Measurements from ENCODE around the gene WIPF2.

WIPF2 gene

DNA sequence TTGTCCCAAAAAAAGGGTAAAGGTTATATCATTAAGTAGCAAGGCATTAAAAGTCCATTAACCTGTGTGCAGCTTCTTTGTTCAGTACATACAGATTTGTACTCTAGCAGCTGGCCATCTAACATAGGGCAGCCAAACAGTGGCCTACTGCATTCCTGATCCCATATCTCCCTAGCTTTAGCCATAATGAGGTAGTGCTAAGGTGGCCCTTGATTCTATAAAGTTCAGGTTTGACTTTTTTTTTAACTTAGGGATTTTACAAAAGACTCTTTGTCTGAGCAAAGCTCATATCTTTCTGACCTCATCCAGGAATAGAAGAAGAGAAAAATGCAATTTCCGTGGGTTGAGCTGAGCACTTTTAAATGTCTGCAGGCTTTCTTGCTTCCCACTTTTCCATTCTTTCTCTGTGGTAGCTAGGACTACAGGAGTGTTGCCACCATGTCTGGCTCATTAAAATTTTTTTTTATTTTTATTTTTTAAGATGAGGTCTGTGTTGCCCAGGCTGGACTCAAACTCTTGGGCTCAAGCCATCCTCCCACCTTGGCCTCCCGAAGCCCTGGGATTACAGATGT lies 49.1 kb downstream of the WIPF2 start:
- TF ChIP-seq, protein P1, sequence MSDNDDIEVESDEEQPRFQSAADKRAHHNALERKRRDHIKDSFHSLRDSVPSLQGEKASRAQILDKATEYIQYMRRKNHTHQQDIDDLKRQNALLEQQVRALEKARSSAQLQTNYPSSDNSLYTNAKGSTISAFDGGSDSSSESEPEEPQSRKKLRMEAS (IDR thresholded peaks at IDR 0.05; ENCODE audit: low read depth, low read length), result no peak
- TF ChIP-seq, protein P2, sequence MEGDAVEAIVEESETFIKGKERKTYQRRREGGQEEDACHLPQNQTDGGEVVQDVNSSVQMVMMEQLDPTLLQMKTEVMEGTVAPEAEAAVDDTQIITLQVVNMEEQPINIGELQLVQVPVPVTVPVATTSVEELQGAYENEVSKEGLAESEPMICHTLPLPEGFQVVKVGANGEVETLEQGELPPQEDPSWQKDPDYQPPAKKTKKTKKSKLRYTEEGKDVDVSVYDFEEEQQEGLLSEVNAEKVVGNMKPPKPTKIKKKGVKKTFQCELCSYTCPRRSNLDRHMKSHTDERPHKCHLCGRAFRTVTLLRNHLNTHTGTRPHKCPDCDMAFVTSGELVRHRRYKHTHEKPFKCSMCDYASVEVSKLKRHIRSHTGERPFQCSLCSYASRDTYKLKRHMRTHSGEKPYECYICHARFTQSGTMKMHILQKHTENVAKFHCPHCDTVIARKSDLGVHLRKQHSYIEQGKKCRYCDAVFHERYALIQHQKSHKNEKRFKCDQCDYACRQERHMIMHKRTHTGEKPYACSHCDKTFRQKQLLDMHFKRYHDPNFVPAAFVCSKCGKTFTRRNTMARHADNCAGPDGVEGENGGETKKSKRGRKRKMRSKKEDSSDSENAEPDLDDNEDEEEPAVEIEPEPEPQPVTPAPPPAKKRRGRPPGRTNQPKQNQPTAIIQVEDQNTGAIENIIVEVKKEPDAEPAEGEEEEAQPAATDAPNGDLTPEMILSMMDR (IDR thresholded peaks at IDR 0.05; ENCODE audit: low read depth, low read length), result no peak
- TF ChIP-seq MYC (IDR thresholded peaks at IDR 0.05; ENCODE audit: low read depth, low read length), result no peak

DNA sequence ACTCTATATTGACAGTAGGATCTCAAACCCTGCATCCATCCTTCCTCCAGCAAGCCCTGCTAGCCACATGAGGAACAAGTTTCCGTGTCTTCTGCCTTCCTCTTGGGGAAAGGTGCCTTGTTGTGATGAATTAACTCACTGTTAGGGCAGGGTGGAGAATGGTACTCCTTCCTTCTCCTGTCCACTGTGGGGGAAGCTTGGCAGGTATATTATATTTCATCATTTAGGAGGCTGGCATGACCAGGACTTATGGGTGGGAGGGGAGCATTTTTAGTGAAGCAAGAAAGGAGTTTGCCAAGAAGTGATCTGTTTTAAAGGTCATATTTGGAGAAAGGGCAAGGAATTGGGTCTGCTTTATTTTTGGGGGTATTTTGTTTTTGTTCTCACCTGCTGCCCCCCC lies 59.3 kb downstream of the WIPF2 start:
- TF ChIP-seq, protein P1 (IDR thresholded peaks at IDR 0.05; ENCODE audit: low read depth, low read length), result no peak
- TF ChIP-seq POLR2A (IDR thresholded peaks at IDR 0.05; ENCODE audit: extremely low read depth, insufficient read length) (no peak), MYC (IDR thresholded peaks at IDR 0.05; ENCODE audit: low read depth, low read length) (no peak)
- TF ChIP-seq, protein P2 (IDR thresholded peaks at IDR 0.05; ENCODE audit: low read depth, low read length), result no peak
- no peak overlapping the region for H3K4me3 ChIP-seq (ENCODE audit: low read depth, low read length)
- no peak for DNase-seq (ENCODE audit: low read depth)

More for the DNA sequence above, 49.1 kb downstream of the WIPF2 start:
- H3K4me3 ChIP-seq (ENCODE audit: low read depth, low read length), result no peak overlapping the region
- DNase-seq (ENCODE audit: low read depth), result no peak

DNA sequence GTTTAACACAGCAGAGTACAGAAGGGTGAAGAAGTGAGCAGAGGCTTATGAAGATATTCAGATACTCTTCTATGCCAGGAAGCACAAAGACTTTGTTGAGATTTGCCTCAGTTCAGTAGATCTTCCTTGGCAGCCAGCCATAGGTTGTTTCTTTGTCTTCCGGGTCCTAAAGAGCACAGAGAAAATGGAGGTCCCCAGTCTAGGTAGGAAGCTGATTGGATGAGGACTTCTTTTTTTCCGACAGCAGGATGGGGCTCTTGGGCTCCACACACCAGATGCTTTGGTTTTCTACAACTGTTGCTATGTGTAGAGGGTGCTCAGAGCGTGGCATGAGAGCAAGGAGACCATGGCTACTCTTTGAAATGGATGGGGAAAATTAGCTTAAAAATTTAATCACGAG lies 60.3 kb downstream of the WIPF2 start:
- TF ChIP-seq, protein P1 (IDR thresholded peaks at IDR 0.05; ENCODE audit: low read depth, low read length), result no peak
- TF ChIP-seq, protein P2 (IDR thresholded peaks at IDR 0.05; ENCODE audit: low read depth, low read length), result no peak
- TF ChIP-seq POLR2A (IDR thresholded peaks at IDR 0.05; ENCODE audit: extremely low read depth, insufficient read length), result no peak
- no peak for DNase-seq (ENCODE audit: low read depth)
- H3K4me3 ChIP-seq (ENCODE audit: low read depth, low read length), result no peak overlapping the region

DNA sequence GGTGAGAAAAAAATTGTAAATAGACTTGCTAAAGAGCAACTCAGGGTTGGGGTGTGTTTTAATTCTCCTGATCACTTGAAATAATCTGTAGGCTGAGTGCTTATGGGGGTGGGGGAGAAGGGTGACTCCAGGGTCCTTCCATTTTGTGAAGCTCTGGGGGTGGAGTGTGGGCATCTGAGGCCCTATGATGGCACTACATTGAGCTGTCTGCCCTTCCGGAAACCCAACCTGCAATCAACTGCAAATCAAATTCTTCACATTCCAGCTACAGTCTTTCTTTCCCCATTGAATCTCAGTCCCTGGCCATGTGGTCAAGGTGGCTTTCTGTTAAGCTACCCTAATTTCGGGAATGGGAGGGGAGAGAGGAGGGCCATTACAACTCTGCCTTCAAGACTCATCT lies 62.6 kb downstream of the WIPF2 start:
- no peak overlapping the region for H3K4me3 ChIP-seq (ENCODE audit: low read depth, low read length)
- no peak for DNase-seq (ENCODE audit: low read depth)
- TF ChIP-seq MYC (IDR thresholded peaks at IDR 0.05; ENCODE audit: low read depth, low read length) (no peak), POLR2A (IDR thresholded peaks at IDR 0.05; ENCODE audit: extremely low read depth, insufficient read length) (no peak)
- TF ChIP-seq, protein P1 (IDR thresholded peaks at IDR 0.05; ENCODE audit: low read depth, low read length), result no peak
- TF ChIP-seq, protein P2 (IDR thresholded peaks at IDR 0.05; ENCODE audit: low read depth, low read length), result no peak

DNA sequence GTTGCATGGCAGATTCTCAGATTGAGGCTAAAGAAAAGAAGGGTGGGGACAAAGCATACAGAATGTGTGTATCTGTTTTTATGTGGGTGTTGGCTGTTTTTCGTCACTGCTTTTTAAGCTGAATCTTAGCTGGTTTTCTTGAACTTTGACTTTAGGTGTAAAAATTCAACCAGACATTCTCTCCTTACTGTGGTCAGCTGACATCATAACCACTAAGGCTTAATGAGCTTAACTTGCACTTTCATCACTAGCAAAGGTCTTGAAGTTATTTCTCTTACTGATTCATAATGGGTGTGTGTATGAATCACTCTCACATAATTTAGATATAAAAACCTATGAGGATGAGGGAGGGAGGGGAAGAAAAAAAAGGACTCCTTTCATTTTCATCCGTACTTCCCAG lies 64.6 kb downstream of the WIPF2 start:
- no peak for DNase-seq (ENCODE audit: low read depth)

More for the DNA sequence above, 64.6 kb downstream of the WIPF2 start:
- TF ChIP-seq, protein P1 (IDR thresholded peaks at IDR 0.05; ENCODE audit: low read depth, low read length), result no peak
- no peak for TF ChIP-seq POLR2A (IDR thresholded peaks at IDR 0.05; ENCODE audit: extremely low read depth, insufficient read length)
- TF ChIP-seq MYC (IDR thresholded peaks at IDR 0.05; ENCODE audit: low read depth, low read length), result no peak
- TF ChIP-seq, protein P2 (IDR thresholded peaks at IDR 0.05; ENCODE audit: low read depth, low read length), result no peak
- H3K4me3 ChIP-seq (ENCODE audit: low read depth, low read length), result no peak overlapping the region

Measured in NB4 (cell line).